Cardiac septum (tissue), 1 donor: ENCODE results near the gene MEF2C. TPM values are rescaled to one million over a fixed set of nuclear protein-coding genes. Genes with fewer than 3 reads are reported as not detected.

Experiments
- DNase-seq: peaks from one replicate; pipeline ENCODE4 v3.0.0-alpha.2; 2020; ENCODE audit warnings: low spot score
- intact Hi-C: fragments of 100-400 bp; cut with DNase I; formaldehyde crosslinking; loops from one replicate; pipeline ENCODE4 v1.14.0; 2022
- total RNA-seq: library from RNA; stranded (reverse); fragmentation: NEBNext Ultra II Directional; extraction: Animal tissue kit (Norgen Biotek cat#: 25700); gene quantifications from one replicate; pipeline ENCODE4 v1.2.1, GENCODE V29; 2021
- donor health status: DM: no; HTN: no; CAD: no.

MEF2C gene
- total RNA-seq, 1 donor from 2014 or later = 64.6 TPM

GRCh38 chr5:88836195-88836838 is 46.7 kb downstream of the MEF2C start:
- DNase-seq = peak; percentile 76
- intact Hi-C loops = no loop called here

- DNase-seq = no peak
- intact Hi-C loops = no loop called here
Measured at GRCh38 chr5:88834499-88834898, 48.5 kb downstream of the MEF2C start.

- DNase-seq = no peak
- intact Hi-C loops = no loop called here
Measured at GRCh38 chr5:88834131-88834462, 48.9 kb downstream of the MEF2C start.

- intact Hi-C loops = no loop called here
- no peak for DNase-seq
Measured at GRCh38 chr5:88833371-88834130, 49.4 kb downstream of the MEF2C start.

- intact Hi-C loops = no loop called here
- no peak for DNase-seq
Measured at GRCh38 chr5:88831816-88832215, 51.2 kb downstream of the MEF2C start.

- no peak for DNase-seq
- intact Hi-C loops = no loop called here
Measured at GRCh38 chr5:88830567-88830966, 52.4 kb downstream of the MEF2C start.

GRCh38 chr5:88829775-88830174 is 53.2 kb downstream of the MEF2C start:
- intact Hi-C loops = no loop called here

GRCh38 chr5:88829054-88829453 is 53.9 kb downstream of the MEF2C start:
- no peak for DNase-seq
- intact Hi-C loops = no loop called here

More at GRCh38 chr5:88829775-88830174, 53.2 kb downstream of the MEF2C start:
- no peak for DNase-seq

GRCh38 chr5:88827997-88828396 is 55.0 kb downstream of the MEF2C start:
- intact Hi-C loops = loop anchor here (2.0 kb wide), 3 partner anchors 43 to 93 kb away; partner anchors contain the start of gene MEF2C
- DNase-seq = no peak

GRCh38 chr5:88826646-88827585 is 56.1 kb downstream of the MEF2C start:
- peak; percentile 83 for DNase-seq
- intact Hi-C loops = loop anchor here (2.0 kb wide), 3 partner anchors 42 to 92 kb away; partner anchors contain the start of gene MEF2C

GRCh38 chr5:88825584-88826315 is 57.2 kb downstream of the MEF2C start:
- intact Hi-C loops = loop anchor here (2.0 kb wide), 3 partner anchors 41 to 91 kb away; partner anchors contain the start of gene MEF2C
- no peak for DNase-seq

- intact Hi-C loops = no loop called here
- no peak for DNase-seq
Measured at GRCh38 chr5:88824892-88825583, 57.9 kb downstream of the MEF2C start.

- DNase-seq = no peak
- intact Hi-C loops = no loop called here
Measured at GRCh38 chr5:88824141-88824540, 58.8 kb downstream of the MEF2C start.

GRCh38 chr5:88823201-88823600 is 59.8 kb downstream of the MEF2C start:
- intact Hi-C loops = no loop called here
- DNase-seq = no peak

GRCh38 chr5:88821161-88821560 is 61.8 kb downstream of the MEF2C start:
- intact Hi-C loops = no loop called here
- DNase-seq = no peak

GRCh38 chr5:88820581-88820980 is 62.4 kb downstream of the MEF2C start:
- DNase-seq = no peak
- intact Hi-C loops = no loop called here

GRCh38 chr5:88819301-88819999 is 63.5 kb downstream of the MEF2C start:
- no peak for DNase-seq

GRCh38 chr5:88818296-88818695 is 64.7 kb downstream of the MEF2C start:
- DNase-seq = no peak
- intact Hi-C loops = no loop called here

More at GRCh38 chr5:88819301-88819999, 63.5 kb downstream of the MEF2C start:
- intact Hi-C loops = no loop called here
